Hepatocyte (in vitro differentiated cells): Measurements from ENCODE around the gene CSPG4. TPM values are rescaled to one million over a fixed set of nuclear protein-coding genes. Genes with fewer than 3 reads are reported as not detected.

ENCODE experiments used
- DNase-seq: peaks from one replicate; pipeline ENCODE4 v3.0.0-alpha.2; 2016; ENCODE audit warnings: low spot score
- H2AFZ ChIP-seq: fragments of 200-600 bp; sonication (generic); 2 replicates; pipeline ENCODE4 v1.6.0; 2016; ENCODE audit warnings: antibody characterized with exemption, mild to moderate bottlenecking
- H3K27ac ChIP-seq: fragments of 200-600 bp; sonication (generic); 2 replicates; pipeline ENCODE4 v1.5.1; 2016; ENCODE audit warnings: mild to moderate bottlenecking
- H3K27me3 ChIP-seq: fragments of 200-600 bp; sonication (generic); 2 replicates; pipeline ENCODE4 v1.6.1; 2016
- H3K36me3 ChIP-seq: fragments of 200-600 bp; sonication (generic); replicated peaks from 2 replicates; pipeline ENCODE4 v1.5.1; 2016; ENCODE audit warnings: low read depth; ENCODE audit not compliant: insufficient read depth
- H3K4me1 ChIP-seq: fragments of 200-600 bp; sonication (generic); 2 replicates; pipeline ENCODE4 v1.5.1; 2016; ENCODE audit warnings: mild to moderate bottlenecking, moderate library complexity; ENCODE audit not compliant: insufficient read depth
- H3K4me2 ChIP-seq: fragments of 200-600 bp; sonication (generic); 2 replicates; pipeline ENCODE4 v1.6.0; 2016
- H3K4me3 ChIP-seq: fragments of 200-600 bp; sonication (generic); 2 replicates; pipeline ENCODE4 v1.5.1; 2016; ENCODE audit warnings: mild to moderate bottlenecking
- H3K79me2 ChIP-seq: fragments of 200-600 bp; sonication (generic); 2 replicates; pipeline ENCODE4 v1.6.0; 2017; ENCODE audit warnings: mild to moderate bottlenecking
- H3K9me2 ChIP-seq: fragments of 200-600 bp; sonication (generic); replicated peaks from 2 replicates; pipeline ENCODE4 v1.6.0; 2017; ENCODE audit warnings: mild to moderate bottlenecking; ENCODE audit not compliant: insufficient read depth
- H3K9me3 ChIP-seq: fragments of 200-600 bp; sonication (generic); 2 replicates; pipeline ENCODE4 v1.5.1; 2016; ENCODE audit warnings: low read depth, mild to moderate bottlenecking
- H4K20me1 ChIP-seq: fragments of 200-600 bp; sonication (generic); 2 replicates; pipeline ENCODE4 v1.6.0; 2016; ENCODE audit warnings: mild to moderate bottlenecking; ENCODE audit not compliant: insufficient read depth, poor library complexity, severe bottlenecking
- CTCF ChIP-seq: fragments of 200-600 bp; sonication (generic); IDR thresholded peaks from 2 replicates; pipeline ENCODE4 v1.5.1; 2016; ENCODE audit warnings: antibody characterized with exemption, mild to moderate bottlenecking; ENCODE audit not compliant: poor library complexity
- EZH2 ChIP-seq: fragments of 200-600 bp; sonication (generic); IDR thresholded peaks from 2 replicates; pipeline ENCODE4 v1.6.1; 2016; ENCODE audit warnings: antibody characterized with exemption, mild to moderate bottlenecking, borderline replicate concordance
- EZH2phosphoT487 ChIP-seq: fragments of 200-600 bp; sonication (generic); IDR thresholded peaks from one replicate; pipeline ENCODE4 v1.6.1; 2018; ENCODE audit warnings: antibody characterized with exemption, mild to moderate bottlenecking, low read depth, moderate library complexity; ENCODE audit not compliant: unreplicated experiment, severe bottlenecking
- WGBS: methylation state at CpG from one replicate; pipeline ENCODE4 v1.1.6; 2016; ENCODE audit warnings: low lambda C conversion rate; ENCODE audit errors: missing lambda C conversion rate; 5-methylcytosine and 5-hydroxymethylcytosine counted together
- polyA plus RNA-seq: library from polyadenylated mRNA; unstranded; fragments of >200 nt; fragmentation: Nextera tagmentation; extraction: Ambion mirVana; gene quantifications from 2 replicates; pipeline ENCODE4 v1.2.1, GENCODE V29; 2016
- total RNA-seq: library from RNA; depleted of rRNA; stranded (reverse); fragments of >200 nt; gene quantifications from 2 replicates; pipeline ENCODE4 v1.2.3, GENCODE V29; 2014

The CSPG4 gene
- total and polyA plus RNA-seq, 2 experiments from 2014 or later, result 6.4 to 7.8 TPM

- Histone ChIP-seq H3K27ac (no peak overlapping the region), H2AFZ (no peak overlapping the region), H3K4me3 (no peak overlapping the region), H3K79me2 (peaks cover 53% of the 10 kb centered on the region), H3K4me2 (no peak overlapping the region), H3K27me3 (no peaks in the 10 kb centered on the region), H3K4me1 (peaks cover 32% of the 10 kb centered on the region), H3K9me3 (no peaks in the 10 kb centered on the region), H3K36me3 (no peaks in the 10 kb centered on the region), H4K20me1 (peaks cover 47% of the 10 kb centered on the region), H3K9me2 (no peaks in the 10 kb centered on the region)
- 96% methylated on average over 22 of the region's 22 CpGs for WGBS
- DNase-seq, result no peak
- no peak for TF ChIP-seq CTCF
- TF ChIP-seq EZH2phosphoT487, result no peak
- no peak for TF ChIP-seq EZH2
Measured at GRCh38 chr15:75656813-75657212, 55.8 kb downstream of the CSPG4 start.

GRCh38 chr15:75656331-75656730 lies 56.3 kb downstream of the CSPG4 start:
- TF ChIP-seq EZH2 (no peak), CTCF (no peak), EZH2phosphoT487 (no peak)
- H3K4me2 ChIP-seq, result no peak overlapping the region
- H3K9me2 ChIP-seq, result no peaks in the 10 kb centered on the region
- H3K36me3 ChIP-seq, result no peaks in the 10 kb centered on the region
- no peak overlapping the region for H3K4me3 ChIP-seq
- no peaks in the 10 kb centered on the region for H3K27me3 ChIP-seq
- peaks cover 33% of the 10 kb centered on the region for H3K4me1 ChIP-seq
- WGBS, result 100% methylated on average over 5 of the region's 5 CpGs
- no peak overlapping the region for H2AFZ ChIP-seq
- DNase-seq, result no peak
- H3K79me2 ChIP-seq, result peaks cover 57% of the 10 kb centered on the region
- H3K27ac ChIP-seq, result no peak overlapping the region
- H4K20me1 ChIP-seq, result peaks cover 51% of the 10 kb centered on the region
- no peaks in the 10 kb centered on the region for H3K9me3 ChIP-seq

- no peak overlapping the region for H3K4me3 ChIP-seq
- peaks cover 61% of the 10 kb centered on the region for H3K79me2 ChIP-seq
- peaks cover 35% of the 10 kb centered on the region for H3K4me1 ChIP-seq
- H3K9me2 ChIP-seq, result no peaks in the 10 kb centered on the region
- peaks cover 55% of the 10 kb centered on the region for H4K20me1 ChIP-seq
- H3K9me3 ChIP-seq, result no peaks in the 10 kb centered on the region
- H3K36me3 ChIP-seq, result no peaks in the 10 kb centered on the region
- no peak overlapping the region for H2AFZ ChIP-seq
- 62% methylated on average over 4 of the region's 4 CpGs for WGBS
- no peak overlapping the region for H3K27ac ChIP-seq
- H3K27me3 ChIP-seq, result no peaks in the 10 kb centered on the region
- no peak for DNase-seq
- TF ChIP-seq EZH2phosphoT487 (no peak), EZH2 (no peak)
- H3K4me2 ChIP-seq, result no peak overlapping the region
Measured at GRCh38 chr15:75655931-75656330, 56.7 kb downstream of the CSPG4 start.

- H3K36me3 ChIP-seq, result no peaks in the 10 kb centered on the region
- no peak overlapping the region for H3K4me2 ChIP-seq
- peaks cover 62% of the 10 kb centered on the region for H4K20me1 ChIP-seq
- 93% methylated on average over 4 of the region's 4 CpGs for WGBS
- H3K4me1 ChIP-seq, result peaks cover 42% of the 10 kb centered on the region
- no peak overlapping the region for H3K27ac ChIP-seq
- no peaks in the 10 kb centered on the region for H3K27me3 ChIP-seq
- no peaks in the 10 kb centered on the region for H3K9me2 ChIP-seq
- H2AFZ ChIP-seq, result no peak overlapping the region
- no peak for TF ChIP-seq EZH2
- no peak for TF ChIP-seq CTCF
- no peak for TF ChIP-seq EZH2phosphoT487
- H3K79me2 ChIP-seq, result peaks cover 77% of the 10 kb centered on the region
- no peak overlapping the region for H3K4me3 ChIP-seq
- no peak for DNase-seq
- no peaks in the 10 kb centered on the region for H3K9me3 ChIP-seq
Measured at GRCh38 chr15:75654201-75654907, 58.3 kb downstream of the CSPG4 start.
